Cerebellar nuclear complex (tissue), 1 donor: ENCODE results near the gene RIBC2.

Source experiments
- DNase-seq, 2 experiments: peaks; one replicate each; lab custom pipeline; 2025; lab: John Stamatoyannopoulos, UW

Gene RIBC2

GRCh38 chr22:45475063-45475747, 61.7 kb downstream of the RIBC2 start:
- DNase-seq: no peak

GRCh38 chr22:45475851-45476514, 62.5 kb downstream of the RIBC2 start:
- DNase-seq: no peak

DNA sequence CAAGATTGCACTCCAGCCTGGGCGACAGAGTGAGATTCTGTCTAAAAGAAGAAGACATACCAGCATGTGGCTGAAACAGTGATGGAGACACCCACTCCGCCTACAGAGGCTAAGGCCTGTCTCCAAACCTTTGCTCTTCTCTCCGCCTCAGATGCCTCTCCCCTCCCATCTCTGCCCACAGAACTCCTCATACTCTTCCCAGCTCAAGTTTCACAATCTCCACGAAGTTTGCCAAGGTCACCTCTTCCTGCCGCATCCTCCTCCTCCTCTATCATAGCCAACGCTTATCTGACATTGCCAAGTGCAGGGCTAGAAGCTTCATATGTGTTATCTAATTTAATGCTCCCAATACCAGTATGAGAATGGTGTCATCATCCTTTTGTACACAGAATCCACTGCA, 63.3 kb downstream of the RIBC2 start:
- no peak for DNase-seq

DNA sequence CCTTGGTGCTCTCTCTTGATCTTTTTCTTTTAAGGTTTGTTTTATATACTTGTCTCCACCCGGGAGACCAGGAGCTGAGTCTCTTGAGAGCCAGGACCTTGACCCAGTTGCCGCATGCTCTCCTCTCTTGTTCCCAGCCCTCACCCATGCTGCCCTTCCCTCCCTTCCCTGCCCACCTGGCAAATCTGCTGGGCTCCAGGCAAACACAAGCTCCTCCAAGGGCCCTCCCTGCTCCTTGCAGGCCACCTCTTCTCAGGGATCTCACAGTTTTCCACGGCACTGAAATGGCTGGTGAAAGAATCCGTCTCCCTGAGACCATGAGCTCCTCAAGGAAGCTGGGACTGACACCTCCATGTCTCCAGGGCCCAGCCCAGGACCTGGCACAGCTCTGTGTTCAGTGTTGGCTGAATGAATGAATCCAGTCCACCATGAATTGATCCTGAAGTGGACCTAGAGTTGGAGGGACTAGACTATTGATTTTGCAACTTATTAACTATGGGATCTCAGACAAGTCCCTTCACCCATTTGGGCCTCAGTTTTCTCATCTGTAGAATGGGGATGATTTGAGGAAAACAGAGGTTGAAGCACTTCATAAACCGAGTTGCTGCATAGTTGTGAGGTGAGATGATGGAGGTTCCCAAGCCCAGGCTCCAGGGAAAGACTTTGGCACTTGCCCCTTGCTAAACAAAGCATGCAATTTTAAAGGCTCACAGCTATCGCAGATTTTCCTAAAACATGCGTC, 64.0 kb downstream of the RIBC2 start:
- DNase-seq: no peak

GRCh38 chr22:45478108-45478771, 64.7 kb downstream of the RIBC2 start:
- no peak for DNase-seq

- no peak for DNase-seq
Measured at GRCh38 chr22:45480717-45481116, 67.2 kb downstream of the RIBC2 start.

DNA sequence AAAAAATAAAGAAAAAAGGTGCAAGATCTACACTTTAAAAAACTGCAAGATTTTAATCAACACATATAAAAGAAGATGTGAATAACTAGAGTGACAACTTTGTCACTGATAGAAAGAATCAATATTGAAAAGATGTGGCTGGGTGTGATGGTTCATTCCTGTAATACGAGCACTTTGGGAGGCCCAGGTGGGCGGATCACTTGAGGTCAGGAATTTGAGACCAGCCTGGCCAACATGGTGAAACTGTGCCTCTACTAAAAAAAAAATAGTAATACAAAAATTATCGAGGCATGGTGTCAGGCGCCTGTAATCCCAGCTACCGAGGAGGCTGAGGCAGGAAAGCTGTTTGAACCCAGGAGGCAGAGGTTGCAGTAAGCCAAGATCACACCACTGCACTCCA, 68.2 kb downstream of the RIBC2 start:
- no peak for DNase-seq
